Measurements from ENCODE around the gene STXBP6. TPM values are rescaled to one million over a fixed set of nuclear protein-coding genes. Genes with fewer than 3 reads are reported as not detected.
A peak's percentile ranks its signal among the peaks of the same experiment; 100 is the strongest.

Gene STXBP6
- total RNA-seq, 2 donors from 2014 or later: 20.1 to 28.3 TPM

DNA sequence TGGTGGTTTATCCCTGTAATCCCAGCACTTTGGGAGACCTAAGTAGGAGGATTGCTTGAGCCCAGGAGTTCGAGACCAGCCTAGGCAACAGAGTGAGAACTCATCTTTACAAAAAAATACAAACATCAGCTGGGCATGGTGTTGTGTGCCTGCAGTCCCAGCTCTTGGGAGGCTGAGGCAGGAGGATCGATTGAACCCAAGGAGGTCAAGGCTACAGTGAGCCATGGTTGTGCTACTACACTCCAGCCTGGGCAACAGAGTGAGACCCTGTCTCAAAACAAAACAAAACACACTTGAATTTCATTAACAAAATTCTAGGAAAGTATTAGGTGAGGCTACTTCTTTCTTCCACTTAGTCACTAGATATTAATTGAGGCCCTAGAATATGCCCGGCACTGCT lies 77.1 kb downstream of the STXBP6 start:
- Histone ChIP-seq H3K4me3 (no peak overlapping the region), H3K36me3 (replicated peaks in 1 of 2; ENCODE audit: insufficient read depth in 1 of 2, low read depth in 2 of 2) (no peaks in the 10 kb centered on the region), H3K4me1 (peaks cover 70% of the 10 kb centered on the region), H3K27me3 (no peaks in the 10 kb centered on the region), H3K9me3 (no peaks in the 10 kb centered on the region), H3K27ac (peak overlapping the region in 1 of 4 donors; percentile 13)
- no peak for ATAC-seq
- intact Hi-C loops (cut with DNase I): no loop called here
- TF ChIP-seq, protein P1, sequence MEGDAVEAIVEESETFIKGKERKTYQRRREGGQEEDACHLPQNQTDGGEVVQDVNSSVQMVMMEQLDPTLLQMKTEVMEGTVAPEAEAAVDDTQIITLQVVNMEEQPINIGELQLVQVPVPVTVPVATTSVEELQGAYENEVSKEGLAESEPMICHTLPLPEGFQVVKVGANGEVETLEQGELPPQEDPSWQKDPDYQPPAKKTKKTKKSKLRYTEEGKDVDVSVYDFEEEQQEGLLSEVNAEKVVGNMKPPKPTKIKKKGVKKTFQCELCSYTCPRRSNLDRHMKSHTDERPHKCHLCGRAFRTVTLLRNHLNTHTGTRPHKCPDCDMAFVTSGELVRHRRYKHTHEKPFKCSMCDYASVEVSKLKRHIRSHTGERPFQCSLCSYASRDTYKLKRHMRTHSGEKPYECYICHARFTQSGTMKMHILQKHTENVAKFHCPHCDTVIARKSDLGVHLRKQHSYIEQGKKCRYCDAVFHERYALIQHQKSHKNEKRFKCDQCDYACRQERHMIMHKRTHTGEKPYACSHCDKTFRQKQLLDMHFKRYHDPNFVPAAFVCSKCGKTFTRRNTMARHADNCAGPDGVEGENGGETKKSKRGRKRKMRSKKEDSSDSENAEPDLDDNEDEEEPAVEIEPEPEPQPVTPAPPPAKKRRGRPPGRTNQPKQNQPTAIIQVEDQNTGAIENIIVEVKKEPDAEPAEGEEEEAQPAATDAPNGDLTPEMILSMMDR (IDR thresholded peaks at IDR 0.05): no peak
- no peak for TF ChIP-seq POLR2A (IDR thresholded peaks at IDR 0.05)
- no peak for DNase-seq
- WGBS, 2 donors: 73 to 88% methylated on average over 3 of the region's 3 CpGs

DNA sequence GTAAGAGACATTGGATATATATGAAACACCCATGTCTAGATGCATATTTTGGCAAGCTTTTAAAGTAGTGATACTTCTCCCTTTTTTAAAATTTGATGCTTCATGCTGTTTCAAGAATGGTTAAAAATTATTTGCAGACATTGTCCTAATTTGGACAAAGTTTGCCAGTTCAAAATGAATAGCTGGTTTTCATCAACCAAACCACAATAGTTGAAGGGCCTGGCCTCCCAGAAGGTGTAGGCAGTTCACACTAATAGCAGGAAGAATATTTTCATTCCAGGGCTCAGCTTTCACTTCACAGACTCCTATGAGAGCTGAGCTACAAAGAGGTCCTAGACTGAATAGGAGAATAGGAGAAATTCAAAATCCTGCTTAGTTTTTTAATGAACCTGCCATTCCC lies 78.7 kb downstream of the STXBP6 start:
- Histone ChIP-seq H3K27ac (peak overlapping the region in 2 of 4 donors; percentile 28 to 42), H3K9me3 (no peaks in the 10 kb centered on the region), H3K27me3 (no peaks in the 10 kb centered on the region), H3K4me1 (peaks cover 71% of the 10 kb centered on the region), H3K4me3 (no peak overlapping the region), H3K36me3 (replicated peaks in 1 of 2; ENCODE audit: insufficient read depth in 1 of 2, low read depth in 2 of 2) (no peaks in the 10 kb centered on the region)
- DNase-seq (no peak), ATAC-seq (no peak)
- no peak for TF ChIP-seq POLR2A (IDR thresholded peaks at IDR 0.05)
- TF ChIP-seq, protein P1 (IDR thresholded peaks at IDR 0.05): no peak
- intact Hi-C loops (cut with DNase I): no loop called here

DNA sequence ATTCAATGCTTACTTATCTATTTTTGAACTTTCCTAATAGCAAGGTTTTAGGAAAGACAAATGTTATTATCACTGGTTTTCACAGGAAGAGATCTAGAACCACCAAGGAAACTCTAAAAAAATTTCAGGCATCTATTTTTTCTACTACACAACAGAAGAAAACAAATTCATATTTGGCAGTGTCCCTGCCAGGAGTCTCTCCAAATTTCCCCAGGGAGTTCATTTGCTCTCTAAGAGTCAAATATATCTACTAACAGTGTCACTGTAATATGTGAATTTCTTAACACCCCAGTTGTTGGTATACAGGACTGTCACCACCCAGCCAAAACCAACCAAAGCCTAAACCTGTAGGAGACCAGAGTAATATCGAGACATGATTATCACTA lies 83.4 kb downstream of the STXBP6 start:
- TF ChIP-seq, protein P1 (IDR thresholded peaks at IDR 0.05): no peak
- TF ChIP-seq POLR2A (IDR thresholded peaks at IDR 0.05): no peak
- ATAC-seq: no peak
- no peaks in the 10 kb centered on the region for H3K36me3 ChIP-seq (replicated peaks in 1 of 2; ENCODE audit: insufficient read depth in 1 of 2, low read depth in 2 of 2)
- H3K4me1 ChIP-seq: peaks cover 52% of the 10 kb centered on the region
- WGBS, 2 donors: 20 to 50% methylated on average over 1 of the region's 1 CpG
- DNase-seq: no peak
- peak overlapping the region in 3 of 4 donors; percentile 58 to 83 (median 70) for H3K27ac ChIP-seq
- no peak overlapping the region for H3K4me3 ChIP-seq
- H3K27me3 ChIP-seq: no peaks in the 10 kb centered on the region
- no peaks in the 10 kb centered on the region for H3K9me3 ChIP-seq
- intact Hi-C loops (cut with DNase I): no loop called here

DNA sequence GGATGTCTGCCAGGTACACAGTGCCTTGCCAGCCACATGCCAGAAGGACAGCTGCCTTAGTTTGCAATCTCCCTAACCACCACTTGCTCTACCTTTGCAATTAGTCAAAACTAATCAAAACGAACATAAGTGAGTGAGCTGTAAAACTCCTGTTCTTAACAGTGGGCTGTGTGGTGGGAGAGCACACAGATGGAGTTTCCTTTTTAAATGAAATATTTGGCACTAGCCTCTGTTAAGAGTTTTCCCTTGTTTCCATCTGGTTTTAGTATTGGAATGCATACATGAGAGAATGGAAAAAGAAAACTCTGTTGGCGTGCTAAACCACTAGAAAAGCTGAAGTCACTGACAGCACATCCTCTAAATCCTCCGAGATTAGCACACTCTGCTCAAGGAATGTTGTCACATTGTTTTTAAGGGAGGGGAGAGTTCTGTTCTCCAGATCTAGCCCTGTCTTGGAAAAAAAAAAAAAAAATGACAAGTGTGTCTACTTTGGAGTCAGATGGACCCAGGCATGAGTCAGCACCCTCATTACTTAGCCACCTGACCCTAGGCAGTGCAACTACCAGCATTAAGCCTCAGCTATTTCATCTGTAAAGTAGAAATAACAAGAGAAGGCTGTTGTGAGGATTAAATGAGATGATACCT lies 83.9 kb downstream of the STXBP6 start:
- ATAC-seq: peak; percentile 81
- Histone ChIP-seq H3K4me1 (peaks cover 47% of the 10 kb centered on the region), H3K27ac (peak overlapping the region in 3 of 4 donors; percentile 58 to 83 (median 70)), H3K27me3 (no peaks in the 10 kb centered on the region), H3K4me3 (no peak overlapping the region), H3K9me3 (no peaks in the 10 kb centered on the region), H3K36me3 (replicated peaks in 1 of 2; ENCODE audit: insufficient read depth in 1 of 2, low read depth in 2 of 2) (no peaks in the 10 kb centered on the region)
- TF ChIP-seq, protein P1 (IDR thresholded peaks at IDR 0.05): peak in 1 of 7 experiments; percentile 11
- TF ChIP-seq POLR2A (IDR thresholded peaks at IDR 0.05): no peak
- peak; percentile 55 to 72 (median 67) for DNase-seq
- intact Hi-C loops (cut with DNase I): no loop called here
- 8 to 9% methylated on average over 3 of the region's 3 CpGs for WGBS, 2 donors

DNA sequence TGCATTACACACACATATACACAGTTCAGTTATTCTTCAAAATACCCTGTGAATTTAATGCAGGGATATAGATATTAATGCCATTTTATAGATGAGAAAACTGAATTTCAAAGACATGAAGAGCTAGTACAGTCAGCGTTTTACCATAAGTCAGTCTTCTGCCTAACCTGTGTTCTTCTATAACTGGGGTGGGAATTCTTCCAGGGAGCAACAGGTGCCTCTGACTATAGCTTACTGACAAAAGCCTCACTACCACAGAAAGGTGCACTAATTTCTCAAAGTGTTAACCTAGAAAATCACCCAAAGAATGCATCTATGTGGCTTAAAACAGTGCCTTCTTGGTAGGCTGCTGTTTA lies 84.4 kb downstream of the STXBP6 start:
- no peaks in the 10 kb centered on the region for H3K9me3 ChIP-seq
- DNase-seq (no peak), ATAC-seq (no peak)
- no peak for TF ChIP-seq POLR2A (IDR thresholded peaks at IDR 0.05)
- TF ChIP-seq, protein P1 (IDR thresholded peaks at IDR 0.05): no peak
- peak overlapping the region in 3 of 4 donors; percentile 58 to 83 (median 70) for H3K27ac ChIP-seq
- no peak overlapping the region for H3K4me3 ChIP-seq
- no peaks in the 10 kb centered on the region for H3K36me3 ChIP-seq (replicated peaks in 1 of 2; ENCODE audit: insufficient read depth in 1 of 2, low read depth in 2 of 2)
- WGBS, 2 donors: 20 to 21% methylated on average over 1 of the region's 1 CpG
- H3K4me1 ChIP-seq: peaks cover 47% of the 10 kb centered on the region
- no peaks in the 10 kb centered on the region for H3K27me3 ChIP-seq
- intact Hi-C loops (cut with DNase I): no loop called here

All from body of pancreas (tissue), 4 donors.